C4-2B (cell line): ENCODE data around the gene SGMS1.
"Not testable (repeated sequence)": the region's sequence is repeated elsewhere in the genome, so short reads cannot be mapped to it uniquely, and the experiment has no call there.

Source experiments
- ZFX ChIP-seq: fragments of 450-650 bp; IDR thresholded peaks from 2 replicates; pipeline ENCODE4 v1.6.1; 2017
- TF ChIP-seq, protein P1 (sequence below): fragments of 450-650 bp; conservative IDR thresholded peaks from 2 replicates; pipeline ENCODE4 v1.5.1; 2017; ENCODE audit warnings: mild to moderate bottlenecking

DNA sequence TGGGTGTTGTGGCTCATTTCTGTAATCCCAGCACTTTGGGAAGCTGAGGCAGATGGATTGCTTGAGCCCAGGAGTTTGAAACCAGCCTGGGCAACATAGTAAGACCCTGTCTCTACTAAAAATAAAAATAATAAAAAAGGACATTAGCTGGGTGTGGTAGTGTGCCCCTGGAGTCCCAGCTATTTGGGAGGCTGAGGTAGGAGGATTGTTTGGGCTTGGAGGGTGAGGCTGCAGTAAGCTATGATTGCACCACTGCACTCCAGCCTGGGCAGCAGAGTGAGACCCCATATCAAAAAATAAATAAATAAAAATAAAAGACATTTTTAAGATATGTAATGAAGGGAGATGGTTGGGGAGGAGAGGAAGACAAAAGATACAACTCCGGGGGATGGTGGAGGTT lies 23.6 kb upstream of the SGMS1 start:
- TF ChIP-seq, protein P1, sequence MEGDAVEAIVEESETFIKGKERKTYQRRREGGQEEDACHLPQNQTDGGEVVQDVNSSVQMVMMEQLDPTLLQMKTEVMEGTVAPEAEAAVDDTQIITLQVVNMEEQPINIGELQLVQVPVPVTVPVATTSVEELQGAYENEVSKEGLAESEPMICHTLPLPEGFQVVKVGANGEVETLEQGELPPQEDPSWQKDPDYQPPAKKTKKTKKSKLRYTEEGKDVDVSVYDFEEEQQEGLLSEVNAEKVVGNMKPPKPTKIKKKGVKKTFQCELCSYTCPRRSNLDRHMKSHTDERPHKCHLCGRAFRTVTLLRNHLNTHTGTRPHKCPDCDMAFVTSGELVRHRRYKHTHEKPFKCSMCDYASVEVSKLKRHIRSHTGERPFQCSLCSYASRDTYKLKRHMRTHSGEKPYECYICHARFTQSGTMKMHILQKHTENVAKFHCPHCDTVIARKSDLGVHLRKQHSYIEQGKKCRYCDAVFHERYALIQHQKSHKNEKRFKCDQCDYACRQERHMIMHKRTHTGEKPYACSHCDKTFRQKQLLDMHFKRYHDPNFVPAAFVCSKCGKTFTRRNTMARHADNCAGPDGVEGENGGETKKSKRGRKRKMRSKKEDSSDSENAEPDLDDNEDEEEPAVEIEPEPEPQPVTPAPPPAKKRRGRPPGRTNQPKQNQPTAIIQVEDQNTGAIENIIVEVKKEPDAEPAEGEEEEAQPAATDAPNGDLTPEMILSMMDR, result not testable (repeated sequence)
- not testable (repeated sequence) for TF ChIP-seq ZFX
